Erythroblast (primary cell): ENCODE results near the gene RNASE7.

ENCODE experiments used
- GATA1 ChIP-seq: IDR thresholded peaks from 2 replicates; pipeline ENCODE4 v1.6.1; 2011; ENCODE audit warnings: low read depth, mild to moderate bottlenecking, control low read depth, low read length, moderate library complexity
- POLR2A ChIP-seq: IDR thresholded peaks from 2 replicates; pipeline ENCODE4 v1.6.1; 2011; ENCODE audit warnings: mild to moderate bottlenecking, low read length

- TF ChIP-seq POLR2A (no peak), GATA1 (no peak)
These were observed 41.6 kb downstream of the RNASE7 start for GRCh38 chr14:21083565-21084325.
